Muscle of leg (tissue), 11 donors: Measurements from ENCODE around the gene KRT76. TPM values are rescaled to one million over a fixed set of nuclear protein-coding genes. Genes with fewer than 3 reads are reported as not detected.

Experiments
- DNase-seq: peaks from one replicate; pipeline ENCODE4 v3.0.0; 2013
- H3K27ac ChIP-seq: one replicate; pipeline ENCODE4 v1.5.1; 2013; ENCODE audit warnings: mild to moderate bottlenecking, low read length, control low read depth
- H3K27me3 ChIP-seq: one replicate; pipeline ENCODE4 v1.6.1; 2013; ENCODE audit warnings: low read length; ENCODE audit not compliant: control insufficient read depth, insufficient read depth
- H3K36me3 ChIP-seq: one replicate; pipeline ENCODE4 v1.6.1; 2013; ENCODE audit warnings: low read length; ENCODE audit not compliant: control insufficient read depth, insufficient read depth
- H3K4me1 ChIP-seq: one replicate; pipeline ENCODE4 v1.6.1; 2013; ENCODE audit warnings: low read length; ENCODE audit not compliant: control insufficient read depth, insufficient read depth
- H3K4me3 ChIP-seq: one replicate; pipeline ENCODE4 v1.5.1; 2013; ENCODE audit warnings: low read length, control low read depth
- H3K9me3 ChIP-seq: replicated peaks from 2 replicates; pipeline ENCODE4 v1.6.1; 2013; ENCODE audit warnings: low read depth, low read length; ENCODE audit not compliant: control insufficient read depth
- WGBS: methylation state at CpG from one replicate; pipeline ENCODE4 v1.1.5; 2013; ENCODE audit warnings: missing lambda C conversion rate; ENCODE audit not compliant: insufficient coverage; 5-methylcytosine and 5-hydroxymethylcytosine counted together
- polyA plus RNA-seq, 8 donors: library from polyadenylated mRNA; unstranded; fragments of 120-200 nt; gene quantifications; one replicate each; pipeline versions ENCODE4 v1.2.1 to v1.2.3, GENCODE V29; 2013; ENCODE audit warnings: inconsistent platforms in 1 of 8, low replicate concordance in 1 of 8; ENCODE audit not compliant: insufficient read length in 8 of 8, insufficient read depth in 1 of 8
- total RNA-seq: library from RNA; stranded (reverse); fragments of 120-200 nt; gene quantifications from one replicate; pipeline ENCODE4 v1.2.4, GENCODE V29; 2013

KRT76 gene
- total and polyA plus RNA-seq, 9 donors = not detected

DNA sequence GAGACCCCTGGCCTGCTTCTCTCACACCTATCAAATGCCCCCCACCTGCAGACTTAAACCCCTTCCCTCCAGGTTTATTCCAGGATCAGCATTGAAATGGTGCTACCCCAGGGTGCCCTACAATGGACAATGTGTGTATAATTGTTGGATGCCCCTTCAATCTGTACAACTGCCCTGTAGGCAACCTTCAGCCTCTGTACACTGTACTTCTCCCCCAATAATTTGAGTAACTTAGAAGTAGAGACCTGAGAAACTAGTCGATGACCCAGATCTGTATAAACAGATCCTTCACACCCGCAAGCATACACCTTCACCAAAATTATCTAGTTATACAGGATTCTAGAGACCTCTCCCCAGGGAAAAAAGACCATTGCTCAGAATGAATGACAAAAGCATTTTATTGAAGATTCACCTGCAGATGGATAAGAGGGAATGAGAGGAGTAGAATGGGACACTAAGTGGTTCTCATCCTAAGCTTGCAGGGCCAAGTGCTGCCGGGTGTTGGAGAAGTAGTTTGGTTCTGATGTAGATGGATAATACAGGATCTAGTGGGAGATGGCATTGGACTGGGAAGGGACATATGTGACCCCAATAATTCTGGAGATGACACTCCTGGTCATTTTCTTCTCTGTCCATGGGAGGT lies 29.1 kb upstream of the KRT76 start:
- Histone ChIP-seq H3K36me3 (no peaks in the 10 kb centered on the region), H3K4me3 (no peak overlapping the region), H3K4me1 (peaks cover 13% of the 10 kb centered on the region), H3K27me3 (peaks cover 22% of the 10 kb centered on the region), H3K9me3 (no peaks in the 10 kb centered on the region), H3K27ac (no peak overlapping the region)
- 92% methylated on average over 1 of the region's 3 CpGs for WGBS
- no peak for DNase-seq

DNA sequence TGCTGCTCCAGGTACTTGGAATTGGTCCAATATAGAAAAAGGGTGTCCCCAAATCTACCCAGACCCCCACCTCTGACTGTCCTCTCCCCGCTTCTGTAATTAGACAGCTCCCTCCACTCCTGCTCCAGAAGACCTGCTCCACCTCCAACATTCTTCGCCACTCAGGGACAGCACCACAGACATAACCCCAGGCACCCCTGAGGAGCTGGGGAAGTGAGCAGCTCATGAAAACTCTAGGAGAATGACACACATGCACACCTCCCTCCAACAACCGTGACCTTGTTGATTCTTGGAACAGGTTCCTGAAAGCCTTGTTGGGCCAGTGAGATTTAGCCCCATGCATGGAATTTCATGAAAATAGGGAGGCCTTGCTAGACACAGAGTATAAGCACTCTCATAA lies 28.6 kb upstream of the KRT76 start:
- no peaks in the 10 kb centered on the region for H3K36me3 ChIP-seq
- H3K9me3 ChIP-seq = no peaks in the 10 kb centered on the region
- no CpG with 5 or more reads among the region's 3 CpGs for WGBS
- no peak for DNase-seq
- H3K4me1 ChIP-seq = peaks cover 13% of the 10 kb centered on the region
- H3K4me3 ChIP-seq = no peak overlapping the region
- H3K27ac ChIP-seq = no peak overlapping the region
- peaks cover 22% of the 10 kb centered on the region for H3K27me3 ChIP-seq

DNA sequence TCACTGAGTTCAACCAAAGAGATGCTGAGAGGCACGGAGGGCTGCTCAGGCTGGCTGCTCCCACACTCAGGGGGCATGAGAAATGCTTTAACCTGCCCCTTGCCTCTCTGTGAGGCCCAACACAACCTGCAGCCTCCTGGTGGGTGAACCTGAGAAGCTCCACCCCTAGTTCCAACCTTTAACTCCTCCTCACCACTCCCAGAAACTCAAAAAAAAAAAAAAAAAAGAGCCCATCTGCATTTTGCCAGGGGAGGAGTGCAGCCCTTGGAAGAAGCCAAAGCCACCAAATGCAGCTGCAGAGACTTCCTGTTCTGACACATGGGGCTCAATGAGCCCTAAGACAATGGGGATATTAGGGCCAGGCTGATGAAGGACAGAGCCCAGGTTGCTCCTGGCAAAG lies 27.9 kb upstream of the KRT76 start:
- Histone ChIP-seq H3K27me3 (peaks cover 20% of the 10 kb centered on the region), H3K27ac (no peak overlapping the region), H3K4me1 (peaks cover 13% of the 10 kb centered on the region), H3K36me3 (no peaks in the 10 kb centered on the region), H3K4me3 (no peak overlapping the region), H3K9me3 (no peaks in the 10 kb centered on the region)
- DNase-seq = no peak
- WGBS = 17% methylated on average over 1 of the region's 1 CpG

DNA sequence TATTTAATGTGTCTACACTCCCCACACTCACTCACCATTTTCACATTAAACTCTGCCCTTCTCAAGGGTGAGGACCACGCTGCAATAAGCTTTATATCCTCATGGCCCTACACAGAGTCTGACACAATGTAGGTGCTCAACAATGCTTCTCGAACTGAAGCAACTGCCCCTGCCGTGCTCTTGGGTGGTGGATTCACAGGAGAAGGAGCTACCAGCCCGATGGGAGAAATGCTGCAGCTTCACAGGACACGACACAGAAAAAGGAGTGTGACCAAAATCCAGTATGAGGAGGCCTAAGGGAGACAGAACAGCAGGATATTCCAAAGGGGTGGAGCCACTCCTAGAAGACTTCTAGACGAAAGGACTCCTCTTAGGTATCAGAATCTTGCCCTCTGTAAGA lies 25.3 kb upstream of the KRT76 start:
- Histone ChIP-seq H3K36me3 (no peaks in the 10 kb centered on the region), H3K4me3 (no peak overlapping the region), H3K4me1 (peaks cover 13% of the 10 kb centered on the region), H3K27me3 (peaks cover 10% of the 10 kb centered on the region), H3K27ac (no peak overlapping the region), H3K9me3 (no peaks in the 10 kb centered on the region)
- DNase-seq = no peak
- WGBS = 57% methylated on average over 6 of the region's 6 CpGs

DNA sequence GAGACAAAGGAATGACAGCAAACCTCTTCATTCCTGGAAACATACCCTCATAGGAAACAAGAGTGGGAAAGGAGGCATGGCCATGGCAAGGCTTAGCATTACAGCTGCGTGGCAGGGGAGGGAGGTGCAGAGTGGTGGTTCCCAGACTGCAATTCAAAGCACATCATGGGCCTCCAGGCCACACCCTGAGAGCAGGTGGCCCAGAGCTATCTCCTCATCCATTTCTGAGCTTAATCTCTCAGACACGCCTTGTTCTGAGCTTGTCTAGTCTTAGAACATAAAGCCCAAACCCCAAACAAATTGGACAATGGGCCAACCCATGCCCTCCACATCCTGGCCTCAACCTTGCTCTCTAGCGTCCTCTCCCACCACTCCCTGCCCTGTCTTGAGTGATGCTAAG lies 24.6 kb upstream of the KRT76 start:
- no peaks in the 10 kb centered on the region for H3K36me3 ChIP-seq
- WGBS = 76% methylated on average over 2 of the region's 3 CpGs
- peaks cover 13% of the 10 kb centered on the region for H3K4me1 ChIP-seq
- no peaks in the 10 kb centered on the region for H3K9me3 ChIP-seq
- no peak overlapping the region for H3K4me3 ChIP-seq
- DNase-seq = no peak
- H3K27ac ChIP-seq = no peak overlapping the region
- peaks cover 5% of the 10 kb centered on the region for H3K27me3 ChIP-seq

DNA sequence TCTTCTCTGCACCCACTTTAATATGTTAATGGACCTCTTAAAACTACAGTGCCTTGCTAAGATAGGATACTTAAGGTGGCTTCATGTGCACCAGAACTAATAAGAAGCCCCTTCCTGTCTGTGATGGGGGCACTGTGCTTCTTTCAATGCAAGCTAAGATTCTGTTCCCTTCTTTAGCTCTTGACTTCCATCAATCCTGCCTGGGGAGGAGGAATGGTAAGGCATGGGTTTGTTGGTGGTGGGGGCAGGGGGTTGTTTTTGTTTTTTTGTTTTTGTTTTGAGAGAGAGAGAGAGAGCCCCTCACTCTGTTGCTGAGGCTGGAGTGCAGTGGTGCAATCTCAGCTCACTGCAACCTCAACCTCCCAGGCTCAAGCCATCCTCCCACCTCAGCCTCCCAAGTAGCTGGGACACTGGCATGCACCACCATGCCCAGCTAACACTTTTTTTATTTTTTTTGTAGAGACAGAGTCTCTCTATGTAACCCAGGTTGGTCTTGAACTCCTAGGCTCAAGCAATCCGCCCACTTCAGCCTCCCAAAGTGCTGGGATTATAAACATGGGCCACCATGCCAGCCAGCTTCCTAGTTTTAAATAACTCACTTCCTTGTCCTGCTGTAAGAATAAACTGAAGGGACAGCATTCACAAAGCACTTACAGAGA lies 23.2 kb upstream of the KRT76 start:
- Histone ChIP-seq H3K36me3 (no peaks in the 10 kb centered on the region), H3K27ac (no peak overlapping the region), H3K9me3 (no peaks in the 10 kb centered on the region), H3K4me3 (no peak overlapping the region), H3K27me3 (peaks cover 4% of the 10 kb centered on the region), H3K4me1 (peaks cover 11% of the 10 kb centered on the region)
- DNase-seq = no peak
- WGBS = no CpG with 5 or more reads among the region's 1 CpG

DNA sequence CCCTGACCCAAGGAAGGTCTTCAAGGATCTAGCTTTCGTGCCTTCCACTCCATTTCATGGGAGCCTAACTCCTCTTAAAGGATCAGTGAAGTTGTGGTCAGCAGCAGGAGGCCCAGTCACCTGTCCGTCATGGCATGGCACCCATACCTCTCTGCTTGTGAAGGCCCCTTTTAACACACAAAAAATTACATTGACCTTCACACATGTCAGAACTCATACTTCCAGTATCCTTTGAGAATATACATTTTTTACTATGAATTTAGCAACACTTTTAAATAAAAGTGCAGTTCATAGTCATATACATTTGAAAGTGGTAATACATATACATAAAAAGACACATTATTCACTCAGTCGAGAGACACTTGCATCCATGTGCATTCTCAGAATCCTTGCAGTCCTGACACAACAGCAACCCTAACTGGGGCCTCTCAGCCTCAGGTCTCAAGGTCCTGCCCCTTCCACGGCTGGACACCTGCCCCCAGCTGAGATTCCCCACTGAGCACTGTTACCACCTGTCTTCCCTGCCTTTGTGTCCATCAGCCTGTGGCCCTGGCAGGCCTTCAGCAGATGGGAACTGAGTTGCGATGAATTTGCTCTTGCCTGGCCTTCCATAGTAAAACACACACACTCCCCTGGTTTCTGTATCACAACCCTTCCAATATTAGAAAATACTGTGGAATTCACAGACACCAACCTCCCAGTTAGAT lies 22.5 kb upstream of the KRT76 start:
- no peak for DNase-seq
- Histone ChIP-seq H3K4me1 (peaks cover 6% of the 10 kb centered on the region), H3K36me3 (no peaks in the 10 kb centered on the region), H3K4me3 (no peak overlapping the region), H3K27me3 (peaks cover 2% of the 10 kb centered on the region), H3K9me3 (no peaks in the 10 kb centered on the region), H3K27ac (no peak overlapping the region)
- WGBS = 42% methylated on average over 2 of the region's 5 CpGs

DNA sequence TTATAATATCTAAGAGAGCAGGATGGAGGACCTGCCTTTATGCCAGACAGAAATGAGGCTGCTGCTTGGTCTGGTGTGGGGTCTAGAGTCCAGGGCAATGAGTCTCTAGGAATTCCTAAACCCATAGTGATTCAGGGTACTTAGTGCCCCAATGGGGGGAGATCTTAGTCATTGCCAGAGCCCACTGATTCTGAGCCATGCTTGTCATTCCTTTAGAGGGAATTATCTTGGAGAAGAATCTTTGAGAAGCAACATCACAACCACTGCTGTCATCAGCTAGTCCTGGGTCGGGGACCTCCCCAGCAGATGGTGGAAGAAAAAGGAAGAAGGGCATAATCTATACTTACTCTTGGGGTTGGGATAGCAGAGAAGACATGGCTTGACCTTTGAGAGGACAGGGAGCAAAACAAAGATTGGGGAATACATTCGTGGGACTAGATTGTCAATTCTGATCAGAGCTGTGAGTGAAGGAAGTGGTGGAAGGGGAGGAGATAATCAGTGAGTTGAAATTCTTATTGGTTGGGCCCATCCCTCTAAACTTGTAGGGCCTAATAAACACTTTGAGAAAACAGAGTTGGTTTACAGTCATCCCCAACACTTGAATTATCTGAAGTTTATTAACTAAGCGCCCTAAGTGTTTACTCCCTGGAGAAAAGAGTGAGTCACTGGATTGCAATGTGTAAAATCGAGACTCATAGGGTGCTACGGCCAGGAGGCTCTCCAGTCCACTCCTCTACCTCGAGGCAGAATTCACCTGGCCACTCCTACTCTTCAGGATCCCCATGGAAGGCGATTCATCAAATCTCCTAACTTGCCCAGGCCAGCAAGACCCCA lies 21.7 kb upstream of the KRT76 start:
- DNase-seq = no peak
- H3K4me3 ChIP-seq = no peak overlapping the region
- H3K27ac ChIP-seq = no peak overlapping the region
- H3K4me1 ChIP-seq = peaks cover 2% of the 10 kb centered on the region
- no peaks in the 10 kb centered on the region for H3K36me3 ChIP-seq
- peaks cover 2% of the 10 kb centered on the region for H3K27me3 ChIP-seq
- WGBS = 52% methylated on average over 2 of the region's 7 CpGs
- no peaks in the 10 kb centered on the region for H3K9me3 ChIP-seq

DNA sequence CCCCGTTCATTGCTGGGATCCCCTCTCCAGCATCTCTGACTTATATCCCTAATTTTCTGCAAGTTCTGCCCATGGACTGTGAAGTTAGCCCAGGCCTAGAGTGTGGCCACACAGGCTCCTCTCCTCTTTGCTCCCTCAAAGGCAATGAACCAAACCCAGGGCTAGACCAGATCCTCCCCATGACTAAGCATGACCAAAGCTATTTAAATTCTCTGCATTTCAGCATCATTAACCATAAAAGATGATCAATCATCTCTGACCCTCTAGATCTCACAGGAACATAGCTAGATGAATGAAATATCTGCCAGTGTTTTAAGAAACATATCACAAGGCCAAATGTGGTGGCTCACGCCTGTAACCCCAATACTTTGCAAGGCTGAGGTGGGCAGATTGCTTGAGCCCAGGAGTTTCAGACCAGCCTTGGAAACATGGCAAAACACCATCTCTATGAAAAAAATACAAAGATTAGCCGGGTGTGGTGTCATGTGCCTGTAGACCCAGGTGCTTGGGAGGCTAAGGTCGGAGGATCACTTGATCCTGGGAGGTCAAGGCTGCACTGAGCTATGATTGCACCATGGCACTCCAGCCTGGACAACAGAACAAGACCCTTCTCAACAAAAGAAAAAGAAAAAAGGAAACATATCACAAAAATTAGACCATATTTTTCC lies 21.0 kb upstream of the KRT76 start:
- Histone ChIP-seq H3K27me3 (peaks cover 2% of the 10 kb centered on the region), H3K4me3 (no peak overlapping the region), H3K27ac (no peak overlapping the region), H3K9me3 (no peaks in the 10 kb centered on the region), H3K4me1 (no peaks in the 10 kb centered on the region), H3K36me3 (no peaks in the 10 kb centered on the region)
- no peak for DNase-seq
- 80% methylated on average over 1 of the region's 4 CpGs for WGBS
